NCI-H1105 treated with DMSO at 0.1 percent for 48 hours (cell line): Measurements from ENCODE around the gene RSL1D1.
"Not testable (repeated sequence)": the region's sequence is repeated elsewhere in the genome, so short reads cannot be mapped to it uniquely, and the experiment has no call there.

Experiments
- DNase-seq: peaks from one replicate; lab custom pipeline; 2025; lab: John Stamatoyannopoulos, UW

RSL1D1 gene

GRCh38 chr16:11797166-11797956 lies 54.0 kb downstream of the RSL1D1 start, which contains the start of gene ZC3H7A:
ZC3H7A (minus strand) TSS chr16:11797258; CDS start chr16:11782354, 14,904 bp downstream.
- DNase-seq = peak; percentile 96

- no peak for DNase-seq
Measured at GRCh38 chr16:11796227-11797165, 54.8 kb downstream of the RSL1D1 start.

- no peak for DNase-seq
Measured at GRCh38 chr16:11795887-11796226, 55.5 kb downstream of the RSL1D1 start.

- DNase-seq = no peak
Measured at GRCh38 chr16:11794996-11795886, 56.1 kb downstream of the RSL1D1 start.

- DNase-seq = no peak
Measured at GRCh38 chr16:11794447-11794846, 56.9 kb downstream of the RSL1D1 start.

GRCh38 chr16:11793840-11794239 lies 57.5 kb downstream of the RSL1D1 start:
- peak; percentile 55 for DNase-seq

- peak; percentile 99 for DNase-seq
Measured at GRCh38 chr16:11792410-11793241, 58.7 kb downstream of the RSL1D1 start.

- DNase-seq = peak; percentile 17
Measured at GRCh38 chr16:11791144-11791828, 60.1 kb downstream of the RSL1D1 start.

GRCh38 chr16:11788914-11789313 lies 62.4 kb downstream of the RSL1D1 start:
- DNase-seq = no peak

- DNase-seq = not testable (repeated sequence)
Measured at GRCh38 chr16:11784980-11785599, 66.3 kb downstream of the RSL1D1 start.

GRCh38 chr16:11784381-11784780 lies 67.0 kb downstream of the RSL1D1 start:
- DNase-seq = not testable (repeated sequence)

- DNase-seq = no peak
Measured at GRCh38 chr16:11784038-11784369, 67.3 kb downstream of the RSL1D1 start.
